Ascending aorta (tissue), 2 donors: ENCODE data around the gene TMPRSS9. TPM values are rescaled to one million over a fixed set of nuclear protein-coding genes. Genes with fewer than 3 reads are reported as not detected.

ENCODE experiments used
- DNase-seq, 2 donors: peaks; one replicate each; pipeline ENCODE4 v3.0.0-alpha.2; 2019; ENCODE audit warnings: low spot score in 2 of 2
- H3K27ac ChIP-seq, 2 donors: fragments of 200-600 bp; sonication (generic); one replicate each; pipeline ENCODE4 v1.5.1; 2016 to 2017; ENCODE audit warnings: mild to moderate bottlenecking in 1 of 2
- H3K27me3 ChIP-seq: fragments of 200-600 bp; sonication (generic); one replicate; pipeline ENCODE4 v1.5.1; 2017
- H3K36me3 ChIP-seq, 2 donors: fragments of 200-600 bp; sonication (generic); one replicate each; pipeline ENCODE4 v1.5.1; 2016
- H3K4me1 ChIP-seq, 2 donors: fragments of 200-600 bp; sonication (generic); one replicate each; pipeline ENCODE4 v1.5.1; 2016 to 2017; ENCODE audit warnings: mild to moderate bottlenecking in 1 of 2
- H3K4me3 ChIP-seq, 2 donors: fragments of 200-600 bp; sonication (generic); one replicate each; pipeline ENCODE4 v1.5.1; 2016 to 2017; ENCODE audit warnings: mild to moderate bottlenecking in 1 of 2
- H3K9me3 ChIP-seq, 2 donors: fragments of 200-600 bp; sonication (generic); one replicate each; pipeline ENCODE4 v1.5.1; 2016
- intact Hi-C: fragments of 100-400 bp; cut with DNase I; formaldehyde crosslinking; loops from one replicate; pipeline ENCODE4 v1.15.1; 2023
- total RNA-seq: library from RNA; depleted of rRNA; stranded (reverse); fragments of >200 nt; gene quantifications from one replicate; pipeline ENCODE4 v1.1.0, GENCODE V29; 2016
- TF ChIP-seq, protein P1 (sequence below), 3 experiments: fragments of 200-600 bp in 2 of 3; fragments of 450-650 bp in 1 of 3; sonication (generic) in 2 of 3; IDR thresholded peaks; one replicate each; pipeline ENCODE4 v1.5.1; 2016 to 2019; ENCODE audit warnings: antibody characterized with exemption in 3 of 3, mild to moderate bottlenecking in 1 of 3, moderate library complexity in 1 of 3

The TMPRSS9 gene
- total RNA-seq, 1 donor from 2014 or later: not detected

- peaks cover 30 to 33% of the 10 kb centered on the region in 2 donors for H3K36me3 ChIP-seq
Observed at GRCh38 chr19:2436384-2436783, 76.3 kb downstream of the TMPRSS9 start.

DNA sequence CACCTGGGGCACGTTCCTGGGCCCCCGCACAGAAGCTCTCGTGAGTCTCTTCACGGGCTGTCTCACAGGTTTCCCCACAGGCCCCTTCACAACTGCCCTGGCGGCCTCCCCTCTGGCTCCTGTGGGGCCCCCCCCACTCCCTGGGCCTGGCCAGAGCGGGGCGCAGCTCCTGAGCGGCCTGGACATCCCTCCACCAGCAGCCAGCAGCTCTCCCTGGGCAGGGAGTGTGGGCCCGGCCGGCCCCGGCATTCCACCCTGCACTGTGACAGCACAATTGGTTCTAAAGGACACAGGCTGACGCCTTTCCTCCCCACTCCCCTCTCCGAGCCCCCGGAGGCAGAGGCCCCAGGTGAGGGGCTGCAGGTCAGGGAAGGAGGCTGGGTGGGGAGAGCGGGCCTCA is 76.9 kb downstream of the TMPRSS9 start:
- no peaks in the 10 kb centered on the region for H3K27me3 ChIP-seq
- H3K4me1 ChIP-seq: no peaks in the 10 kb centered on the region
- no peak overlapping the region for H3K4me3 ChIP-seq
- no peaks in the 10 kb centered on the region for H3K9me3 ChIP-seq
- intact Hi-C loops: no loop called here
- TF ChIP-seq, protein P1, sequence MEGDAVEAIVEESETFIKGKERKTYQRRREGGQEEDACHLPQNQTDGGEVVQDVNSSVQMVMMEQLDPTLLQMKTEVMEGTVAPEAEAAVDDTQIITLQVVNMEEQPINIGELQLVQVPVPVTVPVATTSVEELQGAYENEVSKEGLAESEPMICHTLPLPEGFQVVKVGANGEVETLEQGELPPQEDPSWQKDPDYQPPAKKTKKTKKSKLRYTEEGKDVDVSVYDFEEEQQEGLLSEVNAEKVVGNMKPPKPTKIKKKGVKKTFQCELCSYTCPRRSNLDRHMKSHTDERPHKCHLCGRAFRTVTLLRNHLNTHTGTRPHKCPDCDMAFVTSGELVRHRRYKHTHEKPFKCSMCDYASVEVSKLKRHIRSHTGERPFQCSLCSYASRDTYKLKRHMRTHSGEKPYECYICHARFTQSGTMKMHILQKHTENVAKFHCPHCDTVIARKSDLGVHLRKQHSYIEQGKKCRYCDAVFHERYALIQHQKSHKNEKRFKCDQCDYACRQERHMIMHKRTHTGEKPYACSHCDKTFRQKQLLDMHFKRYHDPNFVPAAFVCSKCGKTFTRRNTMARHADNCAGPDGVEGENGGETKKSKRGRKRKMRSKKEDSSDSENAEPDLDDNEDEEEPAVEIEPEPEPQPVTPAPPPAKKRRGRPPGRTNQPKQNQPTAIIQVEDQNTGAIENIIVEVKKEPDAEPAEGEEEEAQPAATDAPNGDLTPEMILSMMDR (IDR thresholded peaks at IDR 0.05): no peak
- no peak for DNase-seq
- H3K27ac ChIP-seq: no peak overlapping the region
- peaks cover 28 to 30% of the 10 kb centered on the region in 2 donors for H3K36me3 ChIP-seq

More at GRCh38 chr19:2436384-2436783, 76.3 kb downstream of the TMPRSS9 start:
- no peak for DNase-seq
- Histone ChIP-seq H3K27me3 (no peaks in the 10 kb centered on the region), H3K4me3 (no peak overlapping the region), H3K9me3 (no peaks in the 10 kb centered on the region), H3K27ac (no peak overlapping the region), H3K4me1 (no peaks in the 10 kb centered on the region)
- TF ChIP-seq, protein P1 (IDR thresholded peaks at IDR 0.05): no peak
- intact Hi-C loops: no loop called here

DNA sequence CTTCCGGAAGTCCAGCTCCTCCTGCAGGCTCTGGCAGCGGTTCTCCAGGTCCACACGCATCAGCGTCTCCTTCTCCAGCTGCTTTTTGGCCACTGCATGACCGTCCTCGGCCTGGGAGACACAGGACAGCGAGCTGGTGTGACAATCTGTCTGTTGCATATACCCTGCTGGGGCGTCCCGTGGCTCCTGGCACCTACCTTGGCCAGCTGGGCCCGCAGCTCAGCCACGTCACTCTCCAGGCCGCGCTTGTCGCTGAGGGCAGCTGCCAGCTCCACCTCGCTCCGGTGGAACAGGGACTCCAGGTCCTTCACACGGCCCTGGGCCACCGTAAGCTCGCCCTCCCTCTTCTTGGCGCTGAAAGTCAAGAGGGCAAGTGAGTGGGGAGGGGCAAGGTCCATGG is 78.1 kb downstream of the TMPRSS9 start:
- peaks cover 33 to 35% of the 10 kb centered on the region in 2 donors for H3K36me3 ChIP-seq
- intact Hi-C loops: no loop called here
- no peak for DNase-seq
- no peaks in the 10 kb centered on the region for H3K9me3 ChIP-seq
- H3K27ac ChIP-seq: no peak overlapping the region
- no peaks in the 10 kb centered on the region for H3K27me3 ChIP-seq
- no peaks in the 10 kb centered on the region for H3K4me1 ChIP-seq
- TF ChIP-seq, protein P1 (IDR thresholded peaks at IDR 0.05): no peak
- H3K4me3 ChIP-seq: no peak overlapping the region

- Histone ChIP-seq H3K27me3 (no peaks in the 10 kb centered on the region), H3K9me3 (no peaks in the 10 kb centered on the region), H3K4me3 (no peak overlapping the region), H3K4me1 (no peaks in the 10 kb centered on the region), H3K27ac (no peak overlapping the region), H3K36me3 (peaks cover 21 to 29% of the 10 kb centered on the region in 2 donors)
- no peak for DNase-seq
- TF ChIP-seq, protein P1 (IDR thresholded peaks at IDR 0.05): no peak
- intact Hi-C loops: no loop called here
Observed at GRCh38 chr19:2440515-2440914, 80.5 kb downstream of the TMPRSS9 start.

DNA sequence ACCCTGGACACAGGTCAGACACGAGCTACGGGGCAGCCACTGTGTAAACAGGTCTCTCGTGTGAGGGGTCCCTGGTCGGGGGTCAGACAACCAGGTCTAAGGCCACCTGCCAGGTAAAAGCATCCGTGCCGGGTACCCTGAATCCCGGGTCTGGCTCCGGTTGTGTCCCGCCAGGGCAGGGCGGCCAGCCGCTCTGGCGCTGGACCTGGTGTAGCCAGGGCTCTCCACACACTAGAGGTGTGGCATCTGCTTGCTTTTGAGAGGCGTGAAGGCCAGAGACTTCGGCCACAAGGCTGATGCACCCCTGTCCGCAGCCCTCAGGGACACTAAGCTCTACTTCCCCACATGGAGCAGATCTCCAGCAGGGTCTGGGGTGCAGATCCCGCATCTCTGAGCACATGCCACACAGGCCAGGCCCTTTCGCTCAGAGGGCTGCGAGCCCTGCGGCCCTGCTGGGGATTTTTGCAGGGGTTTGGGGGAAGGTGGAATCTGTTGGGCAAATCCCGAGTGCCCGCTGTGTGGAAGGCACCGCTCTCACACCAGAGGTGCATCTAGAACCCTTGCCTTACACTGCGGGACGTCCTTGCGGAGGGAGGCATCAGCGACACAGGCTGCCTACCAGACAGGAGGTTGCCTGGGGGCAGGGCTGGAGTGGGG is 81.2 kb downstream of the TMPRSS9 start:
- DNase-seq: no peak
- TF ChIP-seq, protein P1 (IDR thresholded peaks at IDR 0.05): no peak
- Histone ChIP-seq H3K9me3 (no peaks in the 10 kb centered on the region), H3K27ac (no peak overlapping the region), H3K27me3 (no peaks in the 10 kb centered on the region), H3K4me1 (no peaks in the 10 kb centered on the region), H3K4me3 (no peak overlapping the region), H3K36me3 (peaks cover 21 to 29% of the 10 kb centered on the region in 2 donors)
- intact Hi-C loops: no loop called here
